Activated gamma-delta T cell (primary cell): ENCODE data around the gene EXOC4.
"Not testable (repeated sequence)": the region's sequence is repeated elsewhere in the genome, so short reads cannot be mapped to it uniquely, and the experiment has no call there.

ENCODE experiments used
- DNase-seq: peaks from one replicate; lab custom pipeline; 2025; lab: John Stamatoyannopoulos, UW

EXOC4 gene

DNA sequence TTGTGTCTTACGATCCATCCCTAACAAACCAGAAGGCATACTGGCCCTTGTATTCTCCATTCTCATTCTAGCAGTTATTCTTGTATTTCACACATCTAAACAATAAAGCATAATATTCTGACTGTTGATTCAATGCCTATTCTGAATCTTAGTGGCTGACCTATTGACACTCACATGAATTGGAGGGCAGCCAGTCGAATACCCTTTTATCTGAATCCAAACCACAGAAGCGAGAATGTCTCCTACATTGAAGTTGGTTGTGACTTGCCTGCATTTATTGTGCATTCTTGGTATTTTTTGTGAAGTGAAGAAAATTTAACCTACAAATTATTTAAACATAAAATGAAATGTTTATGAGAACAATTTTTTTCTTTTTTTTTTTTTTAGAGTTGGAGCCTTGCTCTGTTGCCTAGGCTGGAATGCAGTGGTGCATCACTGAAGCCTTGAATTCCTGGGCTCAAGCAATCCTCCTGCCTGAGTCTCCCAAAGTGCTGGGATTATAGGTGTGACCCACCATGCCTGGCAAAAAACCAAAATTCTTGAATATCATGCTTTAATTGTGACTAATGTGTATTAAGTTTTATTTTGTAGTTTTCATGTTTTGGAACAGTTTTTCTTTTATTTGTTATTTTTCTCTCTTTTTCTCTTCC lies 22.7 kb downstream of the EXOC4 start:
- no peak for DNase-seq

- DNase-seq, result not testable (repeated sequence)
Measured at GRCh38 chr7:133278975-133279374, 26.1 kb downstream of the EXOC4 start.

GRCh38 chr7:133282094-133282493 lies 29.2 kb downstream of the EXOC4 start:
- DNase-seq, result no peak

DNA sequence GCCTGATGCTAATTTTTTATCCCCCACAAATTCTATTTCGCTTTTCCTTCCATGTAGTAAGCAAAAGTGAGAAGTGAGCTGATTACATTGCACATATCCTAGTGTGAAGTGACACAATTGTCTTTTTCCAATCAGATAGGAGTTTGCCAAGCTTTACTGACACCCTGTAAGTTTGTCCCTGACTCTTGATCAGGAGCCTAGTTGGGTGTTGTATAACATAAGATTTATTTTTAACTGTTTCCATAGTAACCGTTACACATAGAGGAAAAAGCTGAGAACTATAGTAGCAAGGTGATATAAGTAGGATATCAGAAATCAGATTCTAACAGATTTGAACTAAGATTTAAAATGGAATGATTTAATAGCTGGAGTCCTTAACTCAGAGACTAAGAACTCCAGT lies 31.2 kb downstream of the EXOC4 start:
- DNase-seq, result no peak

- DNase-seq, result no peak
Measured at GRCh38 chr7:133288970-133289369, 36.1 kb downstream of the EXOC4 start.

GRCh38 chr7:133290041-133290440 lies 37.2 kb downstream of the EXOC4 start:
- DNase-seq, result no peak

GRCh38 chr7:133290676-133291333 lies 37.9 kb downstream of the EXOC4 start:
- no peak for DNase-seq

DNA sequence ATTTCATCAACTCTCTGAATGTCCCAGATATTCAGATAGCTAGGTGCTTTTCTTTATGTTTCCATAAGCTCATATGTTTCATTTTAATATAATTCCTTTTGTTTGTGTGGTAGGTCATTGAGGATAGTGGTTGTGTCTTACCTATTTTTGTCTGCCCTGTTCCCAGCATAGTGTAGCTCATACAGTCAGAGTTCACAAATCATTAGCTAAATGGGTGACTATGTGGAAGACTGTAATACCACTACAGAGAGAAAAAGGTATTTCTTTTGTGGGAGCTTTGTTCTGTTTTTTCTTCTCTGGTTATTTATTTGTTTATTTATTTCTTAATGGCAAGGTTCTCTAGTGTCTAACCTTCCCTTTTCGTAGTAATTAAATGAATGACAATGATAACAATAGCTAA lies 39.8 kb downstream of the EXOC4 start:
- DNase-seq, result no peak

DNA sequence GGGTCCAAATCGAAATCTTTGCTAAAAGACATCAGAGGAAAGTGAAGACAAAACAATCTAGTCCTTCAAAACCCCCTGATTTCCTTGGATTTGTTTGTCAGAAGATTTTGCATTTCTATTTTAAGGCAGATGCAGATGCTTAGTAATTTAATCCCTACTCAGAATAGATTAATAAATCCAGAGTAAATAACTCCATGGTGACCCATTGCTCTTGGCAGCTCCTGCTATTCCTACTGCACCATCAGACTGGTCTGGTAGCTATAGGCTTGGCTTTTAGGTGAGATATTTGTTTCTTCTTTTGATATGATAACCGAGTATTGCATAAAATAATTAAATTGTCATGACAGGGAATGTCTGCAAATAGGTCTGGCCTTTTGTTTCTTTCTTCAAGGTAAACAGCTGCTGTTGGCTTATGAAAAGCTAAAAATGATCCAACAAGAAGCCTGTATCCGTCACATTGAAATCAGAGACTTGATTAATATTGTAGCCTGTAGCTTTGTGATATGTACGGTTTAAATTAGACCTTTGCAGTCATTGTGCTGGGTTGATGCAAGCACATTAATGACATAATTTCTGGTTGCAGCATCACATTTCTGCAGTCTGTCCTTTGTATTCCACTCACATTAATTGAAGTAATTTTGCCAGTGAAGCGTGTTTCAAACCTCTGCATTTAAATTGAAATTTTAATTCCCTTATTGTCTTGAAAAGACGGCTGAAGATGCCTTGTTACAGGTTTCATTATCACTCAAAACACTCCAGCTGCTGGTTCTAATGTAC lies 40.7 kb downstream of the EXOC4 start:
- no peak for DNase-seq

DNA sequence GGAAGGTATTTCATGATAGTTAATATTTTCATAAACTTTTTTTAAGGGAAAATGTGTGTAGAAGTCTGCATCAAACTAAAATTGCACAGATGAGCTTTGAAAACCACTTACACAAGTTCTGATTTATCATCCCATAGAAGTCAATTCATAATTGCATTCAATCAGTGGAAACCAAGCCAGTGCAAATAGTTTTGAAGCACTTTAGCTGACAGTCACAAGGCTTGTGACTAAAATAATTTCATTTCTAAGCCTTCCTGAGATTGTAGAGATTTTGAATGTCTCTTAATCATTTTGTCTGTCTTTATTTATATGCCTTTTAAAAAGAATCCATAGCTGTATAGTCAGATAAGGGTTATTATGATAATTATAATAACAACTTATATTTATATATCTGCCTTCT lies 41.4 kb downstream of the EXOC4 start:
- DNase-seq, result no peak

DNA sequence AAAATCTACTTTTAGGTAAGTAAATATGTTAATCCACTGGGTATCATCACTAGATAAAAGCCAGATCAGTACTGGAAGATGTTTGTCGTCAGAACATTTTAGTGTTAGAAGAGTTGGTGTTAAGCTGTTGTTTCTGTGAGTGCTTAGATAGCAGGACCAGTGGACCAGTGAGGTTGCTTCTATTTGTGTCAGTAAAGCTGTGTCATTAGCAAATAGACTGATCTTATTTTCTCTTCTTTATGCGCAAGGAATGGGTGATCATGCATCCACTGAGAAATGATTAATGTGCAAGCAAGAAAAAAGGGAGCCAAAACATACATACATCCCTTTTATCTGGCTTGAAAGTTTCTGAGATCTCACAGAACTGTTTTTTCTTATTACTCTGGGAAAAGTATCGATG lies 42.6 kb downstream of the EXOC4 start:
- no peak for DNase-seq

DNA sequence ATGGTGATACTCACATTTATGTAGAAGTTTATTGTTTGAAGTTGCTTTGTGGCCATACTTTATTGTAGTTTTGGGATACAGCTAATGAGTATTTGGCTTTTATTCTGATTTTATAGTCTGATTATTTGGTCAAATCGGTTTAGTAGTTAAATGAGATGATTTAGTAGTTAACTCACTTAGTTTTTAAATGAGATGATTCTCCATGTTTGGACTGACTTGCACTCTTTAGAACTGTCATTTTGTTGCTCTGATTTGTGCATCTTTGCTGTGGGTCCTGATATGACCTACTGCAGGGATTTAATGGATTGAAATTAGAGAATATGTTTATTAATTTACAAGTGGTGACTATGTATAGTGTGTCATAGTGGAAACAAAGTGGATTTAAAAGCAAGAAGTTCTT lies 44.2 kb downstream of the EXOC4 start:
- no peak for DNase-seq

DNA sequence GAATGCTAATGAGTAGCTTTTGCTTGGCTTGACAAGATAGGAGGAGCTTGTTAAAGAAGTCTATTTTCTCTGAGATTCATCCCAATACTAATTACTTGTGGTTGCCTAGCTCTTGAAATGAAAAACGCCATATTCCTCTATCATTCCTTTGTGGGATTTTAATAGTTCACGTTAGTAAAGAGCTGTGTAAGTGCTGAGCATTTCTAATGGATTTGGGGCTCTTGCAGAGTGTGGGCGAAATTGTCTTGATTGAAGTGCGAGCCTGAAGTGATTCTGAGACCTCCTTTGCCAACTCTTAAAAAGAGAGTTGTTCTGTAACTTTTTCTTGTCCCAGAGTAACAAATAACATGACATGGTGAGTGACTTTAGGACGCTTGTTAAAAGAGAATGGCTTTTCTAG lies 45.2 kb downstream of the EXOC4 start:
- no peak for DNase-seq

DNA sequence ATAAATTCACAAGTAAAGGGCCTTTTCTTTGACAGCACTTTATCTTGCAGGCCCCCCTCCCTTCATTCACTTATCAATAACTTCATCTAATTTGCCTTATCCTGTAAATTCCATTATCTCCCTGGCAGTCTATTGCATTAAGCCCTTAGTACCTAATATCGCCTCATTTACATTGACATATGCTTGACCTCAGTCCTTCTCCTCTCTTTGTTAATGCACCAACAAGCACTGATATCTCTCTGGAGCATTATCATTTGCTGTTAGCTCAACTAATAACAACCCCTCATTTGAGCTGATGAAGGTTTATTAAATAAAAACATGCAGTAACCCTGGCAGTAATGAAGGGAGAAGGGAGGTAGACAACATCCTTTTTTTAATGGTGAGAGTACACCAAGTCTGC lies 46.8 kb downstream of the EXOC4 start:
- DNase-seq, result no peak

DNA sequence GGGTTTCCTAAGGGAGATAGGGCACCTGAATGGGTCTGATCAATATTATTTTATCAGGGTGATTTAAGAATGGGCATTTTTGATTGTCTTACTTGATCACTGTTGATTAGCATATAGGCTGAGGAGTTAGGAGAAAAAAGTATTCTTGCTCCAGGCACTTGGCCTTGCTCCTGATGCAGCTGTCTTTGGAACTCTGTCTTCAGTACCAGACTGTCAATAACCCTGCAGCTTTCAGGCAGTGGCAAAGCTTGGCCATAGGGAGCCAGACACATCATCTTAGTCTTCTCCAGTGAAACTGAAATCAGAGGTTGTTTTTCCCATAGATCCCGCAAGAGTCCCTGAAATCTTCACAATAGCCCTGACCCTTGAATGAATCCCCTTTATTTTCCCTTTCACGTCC lies 47.2 kb downstream of the EXOC4 start:
- DNase-seq, result no peak

- DNase-seq, result no peak
Measured at GRCh38 chr7:133300811-133301210, 47.9 kb downstream of the EXOC4 start.

- DNase-seq, result no peak
Measured at GRCh38 chr7:133301444-133301843, 48.6 kb downstream of the EXOC4 start.

- DNase-seq, result no peak
Measured at GRCh38 chr7:133303372-133303771, 50.5 kb downstream of the EXOC4 start.

- DNase-seq, result no peak
Measured at GRCh38 chr7:133303931-133304330, 51.1 kb downstream of the EXOC4 start.

DNA sequence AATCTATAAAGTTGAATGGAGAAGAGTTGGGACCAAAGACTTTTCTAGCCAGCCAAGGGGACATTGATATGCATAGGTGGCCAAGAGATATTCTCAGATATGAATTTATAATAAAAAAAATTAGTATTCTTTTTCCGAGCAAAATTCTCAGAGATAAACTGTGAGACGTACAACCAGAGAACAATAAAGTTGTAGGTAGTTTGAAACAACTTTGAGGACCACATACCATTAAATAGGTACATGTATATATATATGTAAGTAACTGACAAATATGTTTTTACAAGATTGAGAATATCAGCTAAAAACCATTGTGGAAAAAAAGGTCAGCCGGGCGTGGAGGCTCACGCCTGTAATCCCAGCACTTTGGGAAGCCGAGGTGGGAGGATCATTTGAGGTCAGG lies 56.5 kb downstream of the EXOC4 start:
- DNase-seq, result no peak

GRCh38 chr7:133310232-133310862 lies 57.5 kb downstream of the EXOC4 start:
- no peak for DNase-seq

DNA sequence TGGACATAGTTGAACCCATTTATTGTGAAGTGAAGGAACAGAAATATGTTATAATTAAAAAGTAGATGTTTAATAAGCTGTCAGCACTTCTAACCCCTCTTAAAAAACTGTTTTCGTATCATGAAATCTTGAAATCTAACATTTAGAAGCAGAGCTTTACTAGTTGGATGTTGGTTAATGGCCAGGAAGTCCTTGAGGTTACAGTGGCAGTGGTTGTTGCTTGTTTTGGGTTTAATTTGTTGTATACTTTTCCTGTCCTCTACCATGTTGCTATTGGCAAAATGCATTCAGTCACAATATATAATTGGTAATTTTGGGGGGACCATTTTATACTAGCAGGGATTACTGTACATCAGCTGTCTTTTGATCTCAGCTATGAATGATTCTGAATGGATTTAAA lies 60.7 kb downstream of the EXOC4 start:
- no peak for DNase-seq

DNA sequence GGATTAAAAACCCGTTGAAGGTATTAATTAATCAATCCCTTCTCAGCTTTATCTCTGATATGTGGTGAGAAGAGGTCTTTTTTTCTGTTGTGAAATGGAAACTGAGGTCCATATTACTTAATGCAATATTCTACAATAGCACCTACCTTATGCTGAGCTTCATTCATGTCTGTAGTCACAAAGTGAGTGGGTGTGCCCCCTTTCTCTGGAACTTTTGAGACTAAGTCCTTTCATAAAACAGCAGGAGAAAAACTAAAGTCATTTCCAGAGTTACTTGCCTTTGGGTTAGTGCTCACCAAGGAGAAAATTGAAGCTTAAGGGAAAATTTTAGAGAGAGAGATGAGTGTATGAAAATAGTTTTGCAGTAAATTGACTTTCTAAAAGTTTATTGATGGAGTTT lies 61.2 kb downstream of the EXOC4 start:
- DNase-seq, result no peak
